HepG2 (cell line): ENCODE data around the gene PRIMA1. TPM values are rescaled to one million over a fixed set of nuclear protein-coding genes. Genes with fewer than 3 reads are reported as not detected.

Experiments
- ATAC-seq: fragments of 200-7000 bp; cut with Tn5 transposase; 3 replicates; pipeline ENCODE4 v1.9.1; 2020; ENCODE audit warnings: mild to moderate bottlenecking, moderate library complexity
- BruUV-seq: library from RNA; stranded (reverse); fragments of 400-500 nt; replicated peaks from 2 replicates; lab custom pipeline; 2021; lab: Mats Ljungman, UMichigan
- CTCF ChIA-PET: fragments of 300-600 bp; formaldehyde crosslinking; extraction: SDS; loops from one replicate; lab custom pipeline; 2021; ENCODE audit warnings: low total read pairs, inconsistent platforms, low intra/inter-chr PET ratio; lab: Yijun Ruan, JAX
- POLR2A ChIA-PET: fragments of 350-600 bp; sonication (Branson Sonifier 250); formaldehyde crosslinking; loops from one replicate; lab custom pipeline; 2020; ENCODE audit warnings: antibody characterized with exemption, inconsistent platforms; lab: Yijun Ruan, JAX
- DNase-seq: peaks from one replicate; pipeline ENCODE4 v3.0.0-alpha.2; 2015; ENCODE audit warnings: low spot score
- FAIRE-seq: peaks from 3 replicates; lab custom pipeline; 2011; peaks lifted over from hg19 to GRCh38; lab: Jason Lieb, UNC
- H2AFZ ChIP-seq: one replicate; pipeline ENCODE4 v1.6.1; 2011; ENCODE audit warnings: low read length, inconsistent platforms
- H3K27ac ChIP-seq: fragments of 300-600 bp; 3 replicates; pipeline ENCODE4 v1.8.0; 2011; ENCODE audit warnings: mixed run types, mild to moderate bottlenecking, mixed read lengths, low read length, inconsistent platforms; ENCODE audit not compliant: insufficient read depth; ENCODE audit errors: extremely low read length
- H3K27me3 ChIP-seq, 2 experiments: fragments of 200-600 bp in 1 of 2; 2 replicates in 1 of 2; 3 replicates in 1 of 2; pipeline versions ENCODE4 v1.6.0 to v1.8.0; 2011; ENCODE audit warnings: low read length in 2 of 2, mild to moderate bottlenecking in 2 of 2, moderate library complexity in 2 of 2, inconsistent platforms in 1 of 2; ENCODE audit not compliant: insufficient read depth in 2 of 2, control insufficient read depth in 1 of 2
- H3K36me3 ChIP-seq, 2 experiments: fragments of 200-600 bp in 1 of 2; replicated peaks in 1 of 2; 2 replicates in 1 of 2; 3 replicates in 1 of 2; pipeline versions ENCODE4 v1.5.1 to v1.8.0; 2011; ENCODE audit warnings: low read length in 2 of 2, inconsistent platforms in 1 of 2; ENCODE audit not compliant: insufficient read depth in 2 of 2, control insufficient read depth in 1 of 2
- H3K4me1 ChIP-seq: 2 replicates; pipeline ENCODE4 v1.5.1; 2012; ENCODE audit warnings: low read length, inconsistent platforms; ENCODE audit not compliant: insufficient read depth
- H3K4me2 ChIP-seq: 2 replicates; pipeline ENCODE4 v1.6.0; 2011; ENCODE audit warnings: low read depth, low read length, inconsistent platforms
- H3K4me3 ChIP-seq, 3 experiments: fragments of 200-600 bp in 1 of 3; sonication (generic), shearing (Covaris generic) in 1 of 3; replicated peaks in 1 of 3; 2 replicates each; pipeline ENCODE4 v1.5.1; 2011 to 2016; ENCODE audit warnings: low read length in 3 of 3, inconsistent platforms in 2 of 3, low read depth in 2 of 3, mild to moderate bottlenecking in 2 of 3, control low read depth in 1 of 3, mixed read lengths in 1 of 3; ENCODE audit not compliant: insufficient read depth in 1 of 3
- H3K79me2 ChIP-seq: one replicate; pipeline ENCODE4 v1.6.1; 2011; ENCODE audit warnings: low read length, inconsistent platforms; ENCODE audit not compliant: insufficient read depth
- H3K9ac ChIP-seq: 2 replicates; pipeline ENCODE4 v1.6.0; 2011; ENCODE audit warnings: mild to moderate bottlenecking, low read depth, low read length, inconsistent platforms; ENCODE audit not compliant: insufficient read depth
- H3K9me3 ChIP-seq: 2 replicates; pipeline ENCODE4 v1.5.1; 2012; ENCODE audit warnings: mild to moderate bottlenecking, low read length
- H4K20me1 ChIP-seq: 2 replicates; pipeline ENCODE4 v1.6.0; 2011; ENCODE audit warnings: inconsistent platforms, mild to moderate bottlenecking, low read length, moderate library complexity; ENCODE audit not compliant: insufficient read depth
- CSRNP2 ChIP-seq: sonication (generic); formaldehyde crosslinking; conservative IDR thresholded peaks from 2 replicates; pipeline ENCODE4 v1.8.0; 2022; ENCODE audit warnings: low read depth, missing genetic modification reagents
- FOXP4 ChIP-seq: sonication (generic); formaldehyde crosslinking; IDR thresholded peaks from 2 replicates; pipeline ENCODE4 v1.4.0; 2020; ENCODE audit warnings: missing genetic modification reagents
- GLI4 ChIP-seq: sonication (generic); formaldehyde crosslinking; IDR thresholded peaks from 2 replicates; pipeline ENCODE4 v1.5.1; 2020; ENCODE audit warnings: missing genetic modification reagents, mild to moderate bottlenecking, moderate library complexity, borderline replicate concordance
- HNRNPLL ChIP-seq: fragments of 200-400 bp; formaldehyde crosslinking; IDR thresholded peaks from 2 replicates; pipeline ENCODE4 v1.6.1; 2017; ENCODE audit warnings: mild to moderate bottlenecking, low read depth, low read length; ENCODE audit not compliant: poor library complexity, severe bottlenecking
- MZF1 ChIP-seq: sonication (generic); formaldehyde crosslinking; IDR thresholded peaks from 2 replicates; pipeline ENCODE4 v1.8.1; 2023; ENCODE audit warnings: mild to moderate bottlenecking, missing genetic modification reagents, borderline replicate concordance
- RFX5 ChIP-seq: IDR thresholded peaks from 2 replicates; pipeline ENCODE4 v1.6.1; 2011; ENCODE audit warnings: low read depth, low read length, improper control_type of control experiment
- SAFB2 ChIP-seq: sonication (generic); formaldehyde crosslinking; IDR thresholded peaks from 2 replicates; pipeline ENCODE4 v1.5.1; 2020; ENCODE audit warnings: missing genetic modification reagents, low read depth, mild to moderate bottlenecking, borderline replicate concordance
- ZBTB1 ChIP-seq: sonication (generic); formaldehyde crosslinking; IDR thresholded peaks from 2 replicates; pipeline ENCODE4 v1.4.0; 2020; ENCODE audit warnings: missing genetic modification reagents, borderline replicate concordance
- ZBTB42 ChIP-seq: sonication (generic); formaldehyde crosslinking; IDR thresholded peaks from 2 replicates; pipeline ENCODE4 v1.5.0; 2020; ENCODE audit warnings: mild to moderate bottlenecking, missing genetic modification reagents
- ZNF124 ChIP-seq: sonication (generic); formaldehyde crosslinking; IDR thresholded peaks from 2 replicates; pipeline ENCODE4 v1.4.0; 2020; ENCODE audit warnings: missing genetic modification reagents
- ZNF253 ChIP-seq: sonication (generic); formaldehyde crosslinking; IDR thresholded peaks from 2 replicates; pipeline ENCODE4 v1.8.0; 2022; ENCODE audit warnings: mild to moderate bottlenecking, missing genetic modification reagents, borderline replicate concordance
- ZNF331 ChIP-seq: sonication (generic); formaldehyde crosslinking; IDR thresholded peaks from 2 replicates; pipeline ENCODE4 v1.4.0; 2020; ENCODE audit warnings: missing genetic modification reagents
- ZNF337 ChIP-seq: sonication (generic); formaldehyde crosslinking; IDR thresholded peaks from 2 replicates; pipeline ENCODE4 v1.5.1; 2020; ENCODE audit warnings: missing genetic modification reagents, low read depth, mild to moderate bottlenecking, borderline replicate concordance
- ZNF761 ChIP-seq: sonication (generic); formaldehyde crosslinking; conservative IDR thresholded peaks from 2 replicates; pipeline ENCODE4 v1.4.0; 2020; ENCODE audit warnings: mild to moderate bottlenecking, missing genetic modification reagents
- WGBS: methylation state at CpG from one replicate; pipeline ENCODE4 v1.1.6; 2017; ENCODE audit warnings: low lambda C conversion rate; 5-methylcytosine and 5-hydroxymethylcytosine counted together
- in situ Hi-C: cut with HindIII; loops from 2 replicates; pipeline ENCODE4 v1.10.0; 2017; ENCODE audit warnings: low pct_unique_long_range_greater_than_20kb; ENCODE audit not compliant: extremely low pct_ligation_motif_present
- intact Hi-C: fragments of 100-400 bp; cut with micrococcal nuclease; formaldehyde crosslinking; loops from one replicate; pipeline ENCODE4 v1.10.0; 2022; ENCODE audit not compliant: unreplicated experiment
- polyA plus RNA-seq, 8 experiments: library from polyadenylated mRNA; depleted of rRNA in 3 of 8; stranded (reverse) in 7 of 8; unstranded in 1 of 8; fragments of >200 nt; fragmentation: Illumina TruSeq in 4 of 8; extraction: Trizol in 4 of 8; gene quantifications; 2 replicates each; pipeline versions ENCODE4 v1.2.1 to v1.2.3, GENCODE V29; 2011 to 2016; ENCODE audit warnings: low read depth in 4 of 8, missing spikeins in 1 of 8, mixed read lengths in 1 of 8; ENCODE audit not compliant: insufficient read depth in 1 of 8
- total RNA-seq, 5 experiments: library from RNA; depleted of rRNA; stranded (reverse); fragments of >200 nt; fragmentation: Illumina TruSeq; extraction: Trizol; gene quantifications; 2 replicates each; pipeline ENCODE4 v1.2.3, GENCODE V29; 2016; ENCODE audit warnings: low read depth in 1 of 5

PRIMA1 gene
- total and polyA plus RNA-seq, 2 of the 13 experiments (the other 11 are each of a cell fraction or from before 2014, with no cell fraction given) = 2.4 to 3.2 TPM

- intact Hi-C loops = no loop called here
- 91% methylated on average over 4 of the region's 13 CpGs for WGBS
- in situ Hi-C loops = no loop called here
These were observed 67.3 kb downstream of the PRIMA1 start for GRCh38 chr14:93720981-93721483.

More at GRCh38 chr14:93720981-93721483, 67.3 kb downstream of the PRIMA1 start:
- ChIA-PET CTCF (no interaction called here), POLR2A (no interaction called here)
- H3K9me3 ChIP-seq = no peaks in the 10 kb centered on the region
- TF ChIP-seq ZBTB42 (CRISPR knock-in tag) (no peak), HNRNPLL (no peak), ZNF124 (no peak), RFX5 (no peak), CSRNP2 (CRISPR knock-in tag) (no peak), SAFB2 (CRISPR knock-in tag) (no peak), ZBTB1 (CRISPR knock-in tag) (no peak), ZNF253 (CRISPR knock-in tag) (no peak), ZNF761 (no peak), ZNF337 (CRISPR knock-in tag) (no peak), MZF1 (CRISPR knock-in tag) (no peak), FOXP4 (CRISPR knock-in tag) (no peak), GLI4 (CRISPR knock-in tag) (no peak), ZNF331 (CRISPR knock-in tag) (no peak)
- H3K36me3 ChIP-seq = no peaks in the 10 kb centered on the region
- no peak overlapping the region for H3K9ac ChIP-seq
- no peaks in the 10 kb centered on the region for H4K20me1 ChIP-seq
- no peaks in the 10 kb centered on the region for H3K79me2 ChIP-seq
- H3K27me3 ChIP-seq = peaks cover 0 to 5% of the 10 kb centered on the region in 2 experiments; a peak in 1 of 5 replicates
- DNase-seq (no peak), ATAC-seq (no peak), FAIRE-seq (no peak)
- H3K4me3 ChIP-seq = no peak overlapping the region
- no peak overlapping the region for H3K27ac ChIP-seq
- H3K4me1 ChIP-seq = no peaks in the 10 kb centered on the region
- no peak overlapping the region for H3K4me2 ChIP-seq
- H2AFZ ChIP-seq = no peak overlapping the region
- BruUV-seq = no TSS peak
